CD4-positive, alpha-beta T cell treated with Interleukin-4 for 4 hours (primary cell): ENCODE data around the gene WASF2.
A peak's percentile ranks its signal among the peaks of the same experiment; 100 is the strongest.

ENCODE experiments used
- DNase-seq: peaks from one replicate; pipeline ENCODE4 v3.0.0-alpha.2; 2020

The WASF2 gene

DNA sequence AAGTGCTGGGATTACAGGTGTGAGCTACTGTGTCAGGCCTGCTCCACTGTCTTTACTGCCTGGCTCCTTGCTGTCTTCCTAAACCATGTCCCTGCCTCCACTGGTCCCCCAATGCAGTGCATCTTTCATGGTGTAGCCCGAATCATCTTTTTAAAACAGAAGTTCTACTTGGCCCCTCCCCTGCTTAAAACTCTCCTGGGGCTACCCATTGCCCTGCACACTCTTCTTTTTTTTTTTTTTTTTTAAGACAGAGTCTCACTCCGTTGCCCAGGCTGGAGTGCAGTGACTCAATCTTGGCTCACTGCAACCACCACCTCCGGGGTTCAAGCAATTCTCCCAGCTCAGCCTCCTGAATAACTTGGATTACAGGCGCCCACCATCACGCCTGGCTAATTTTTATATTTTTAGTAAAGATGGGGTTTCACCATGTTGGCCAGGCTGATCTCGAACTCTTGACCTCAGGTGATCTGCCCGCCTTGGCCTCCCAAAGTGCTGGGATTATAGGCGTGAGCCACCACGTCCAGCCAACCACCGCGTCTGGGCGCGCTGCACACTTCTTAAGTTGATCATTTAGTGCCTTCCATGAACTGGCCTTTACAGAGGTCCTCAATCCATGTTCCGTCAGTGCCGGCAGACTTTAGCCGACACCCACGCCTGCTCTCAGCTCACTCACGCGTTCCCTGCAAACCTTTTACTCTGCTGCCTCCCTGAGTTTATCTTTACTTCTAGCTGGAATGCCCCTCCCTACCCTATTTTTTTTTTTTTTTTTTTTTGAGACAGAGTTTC, 117.8 kb downstream of the WASF2 start:
- no peak for DNase-seq

DNA sequence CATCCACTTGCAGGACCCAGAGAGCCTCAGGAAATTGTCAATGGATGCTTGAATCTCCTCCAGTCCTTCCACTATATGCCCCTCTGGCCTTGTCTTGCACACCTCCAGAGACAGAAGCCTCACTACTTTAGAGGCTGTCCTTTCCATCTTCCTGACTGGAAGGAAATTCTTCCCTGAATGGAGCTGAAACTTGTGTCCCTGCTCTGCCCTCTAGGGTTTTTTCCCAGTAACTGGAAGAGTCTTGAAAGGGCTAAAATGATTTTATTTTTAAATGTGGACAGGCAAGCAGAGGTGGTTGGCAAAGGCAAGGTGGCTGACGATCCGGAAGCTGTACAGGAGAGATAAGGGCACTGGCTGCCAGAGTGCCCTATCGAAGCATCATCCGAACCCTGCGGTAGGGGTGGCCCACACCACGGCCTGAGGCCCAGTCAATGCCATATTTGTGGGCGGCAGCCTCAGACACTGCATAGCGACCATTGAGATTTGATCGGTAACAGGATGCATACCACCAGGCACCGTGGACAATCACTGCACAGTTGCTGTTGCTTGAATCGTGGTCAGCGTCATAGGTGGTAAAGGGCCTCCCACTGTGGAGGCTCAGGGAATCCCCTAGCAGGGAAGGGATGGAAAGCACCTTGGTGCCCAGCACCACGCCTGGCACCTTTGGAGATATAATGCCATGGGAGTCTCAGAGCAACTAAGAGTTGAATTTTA, 120.9 kb downstream of the WASF2 start:
- DNase-seq = no peak

DNA sequence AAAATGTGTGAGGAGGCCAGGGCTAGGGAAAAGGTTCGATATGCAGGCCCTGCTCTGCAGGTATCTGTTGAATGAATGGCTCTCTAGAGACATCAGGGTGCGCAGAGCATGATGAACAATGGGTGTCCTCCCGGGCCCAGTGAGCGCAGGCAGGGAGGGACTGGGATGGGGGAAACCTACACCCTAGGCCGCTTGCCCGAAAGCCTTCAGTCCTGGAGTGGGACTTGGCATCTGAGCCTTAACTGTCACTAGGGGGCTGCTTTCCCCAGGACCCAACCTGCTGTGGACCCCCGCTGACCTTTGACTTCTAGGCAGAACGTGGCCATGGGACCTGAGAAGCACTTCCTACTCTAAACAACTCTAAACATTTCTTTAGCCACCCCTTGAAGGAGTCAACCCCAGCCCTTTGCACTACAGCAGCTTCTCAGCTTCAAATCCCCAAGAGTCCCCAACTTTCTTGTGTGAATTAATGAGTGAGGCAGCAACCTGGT, 122.8 kb downstream of the WASF2 start:
- no peak for DNase-seq

DNA sequence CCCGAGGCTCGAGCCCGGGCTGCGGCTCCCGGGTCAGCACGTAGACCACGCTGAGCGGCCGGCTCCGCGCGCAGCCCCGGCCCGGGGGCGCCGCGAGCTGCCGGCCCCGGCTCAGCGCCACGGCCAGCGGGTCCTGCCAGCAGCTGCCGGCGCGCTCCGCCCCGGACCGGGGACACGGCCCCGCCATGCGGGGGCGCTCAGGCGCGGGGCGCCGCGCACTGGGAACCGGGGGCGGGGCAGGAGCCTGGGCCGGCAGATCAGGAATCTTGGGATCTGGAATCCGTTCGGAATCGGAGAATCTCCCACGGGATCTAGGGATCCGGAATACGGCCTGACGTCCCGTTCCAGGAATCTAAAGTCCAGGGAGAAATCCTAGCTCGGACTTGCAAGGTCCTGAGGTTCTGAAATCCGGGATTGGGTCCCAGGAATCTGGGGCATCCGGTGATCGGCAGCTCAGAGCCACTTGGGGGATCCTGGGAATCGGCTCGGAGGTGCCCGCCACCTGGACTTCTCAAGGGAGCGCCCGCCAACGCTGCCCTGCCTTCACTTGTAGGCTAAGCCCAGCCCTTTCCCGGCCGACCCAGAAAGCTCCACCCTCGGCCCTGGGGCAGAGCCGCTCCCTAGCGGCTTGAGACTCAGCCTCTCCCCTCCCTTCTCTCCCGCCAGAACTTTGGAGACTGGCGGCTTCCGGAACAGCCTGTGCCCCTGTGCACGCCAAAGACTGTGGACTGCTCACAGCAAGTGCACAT, 123.4 kb downstream of the WASF2 start, which contains the start of gene MAP3K6:
Gene MAP3K6 (minus strand): TSS at position 551 of the 749 bp plus-strand sequence. CDS start 364 bp downstream, at position 187.
- no peak for DNase-seq

DNA sequence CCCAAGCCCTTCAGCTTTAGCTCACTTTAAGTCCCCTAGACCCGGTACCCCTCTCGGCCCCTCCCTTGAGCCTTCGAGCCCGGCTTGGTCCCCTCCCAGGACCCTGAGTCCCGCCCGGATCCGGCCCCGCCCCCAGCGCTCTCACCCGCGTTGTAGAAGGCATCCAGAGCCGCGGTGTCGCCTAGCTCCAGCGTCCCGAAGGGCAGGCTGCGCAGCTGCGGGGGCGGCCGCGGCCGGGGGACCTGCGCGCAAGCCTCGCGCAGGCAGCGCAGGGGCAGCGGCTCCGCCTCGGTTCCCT, 123.9 kb downstream of the WASF2 start:
- DNase-seq = peak; percentile 62

DNA sequence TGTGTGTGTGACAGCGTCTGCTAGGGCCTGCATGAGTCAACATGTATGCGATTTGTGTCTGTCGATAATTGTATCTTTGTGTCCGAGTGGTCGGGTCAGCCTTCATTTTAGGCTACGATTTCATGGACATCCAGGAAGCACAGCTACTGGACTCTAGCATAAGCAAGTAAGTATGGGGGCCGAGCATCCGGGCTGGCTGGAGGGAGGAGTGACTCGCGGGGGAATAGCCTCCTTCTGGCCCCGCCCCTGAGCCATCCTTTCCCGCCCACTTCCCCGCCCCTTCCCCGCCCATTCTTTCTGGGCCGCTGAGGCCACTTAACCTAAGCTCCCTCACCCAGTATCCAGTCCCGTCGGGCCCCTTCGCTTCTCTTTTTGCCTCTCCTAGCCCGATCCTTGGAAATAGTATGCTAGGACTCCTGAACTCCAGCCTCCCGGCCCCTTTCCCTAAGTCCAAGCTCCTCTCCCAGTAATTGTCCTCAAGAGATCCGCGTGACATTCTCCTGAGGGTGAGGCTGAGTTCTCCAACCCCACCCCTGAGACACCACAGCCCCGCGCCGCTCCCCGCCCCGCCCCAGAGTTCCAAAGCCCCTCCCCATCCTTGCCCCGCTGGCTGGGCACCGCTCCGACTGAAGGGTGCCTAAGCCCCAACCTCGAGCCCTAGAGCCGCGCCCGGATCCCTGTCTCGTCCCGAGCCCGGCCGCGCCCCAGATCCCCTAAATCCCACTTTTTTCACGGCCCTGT, 124.4 kb downstream of the WASF2 start:
- DNase-seq = peak; percentile 70

DNA sequence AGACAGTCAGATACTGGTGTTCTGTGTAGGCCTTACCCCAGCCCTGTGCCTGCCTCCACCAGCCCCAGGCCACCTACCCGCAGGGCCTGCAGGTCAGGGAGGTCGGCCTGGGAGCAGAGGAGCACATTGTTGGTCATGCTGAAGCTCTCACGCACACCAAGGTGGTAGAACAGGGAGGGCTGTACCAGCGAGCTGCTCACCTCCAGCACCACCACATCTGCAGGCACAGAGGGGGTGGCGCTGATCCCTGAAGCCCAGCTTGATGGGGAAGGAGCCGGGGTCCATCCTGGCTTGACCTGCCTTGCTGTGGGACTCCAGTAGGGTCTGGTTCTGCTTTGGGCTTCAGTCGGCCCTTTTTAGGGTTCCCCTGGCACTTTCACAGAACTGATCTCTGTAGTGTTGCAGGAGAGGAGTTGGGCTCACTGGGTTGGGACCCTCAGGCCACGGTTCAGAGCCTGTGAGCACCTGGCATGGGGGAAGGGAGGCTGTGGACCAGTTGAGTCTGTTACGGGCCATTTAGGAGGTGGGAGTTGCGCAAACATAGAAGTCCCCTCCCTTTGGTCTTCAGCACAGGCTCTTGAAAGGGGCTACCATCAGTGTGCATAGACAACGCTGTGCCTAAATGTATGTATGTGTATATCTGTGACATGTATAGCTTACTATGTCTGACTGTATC, 125.1 kb downstream of the WASF2 start:
- DNase-seq = no peak

DNA sequence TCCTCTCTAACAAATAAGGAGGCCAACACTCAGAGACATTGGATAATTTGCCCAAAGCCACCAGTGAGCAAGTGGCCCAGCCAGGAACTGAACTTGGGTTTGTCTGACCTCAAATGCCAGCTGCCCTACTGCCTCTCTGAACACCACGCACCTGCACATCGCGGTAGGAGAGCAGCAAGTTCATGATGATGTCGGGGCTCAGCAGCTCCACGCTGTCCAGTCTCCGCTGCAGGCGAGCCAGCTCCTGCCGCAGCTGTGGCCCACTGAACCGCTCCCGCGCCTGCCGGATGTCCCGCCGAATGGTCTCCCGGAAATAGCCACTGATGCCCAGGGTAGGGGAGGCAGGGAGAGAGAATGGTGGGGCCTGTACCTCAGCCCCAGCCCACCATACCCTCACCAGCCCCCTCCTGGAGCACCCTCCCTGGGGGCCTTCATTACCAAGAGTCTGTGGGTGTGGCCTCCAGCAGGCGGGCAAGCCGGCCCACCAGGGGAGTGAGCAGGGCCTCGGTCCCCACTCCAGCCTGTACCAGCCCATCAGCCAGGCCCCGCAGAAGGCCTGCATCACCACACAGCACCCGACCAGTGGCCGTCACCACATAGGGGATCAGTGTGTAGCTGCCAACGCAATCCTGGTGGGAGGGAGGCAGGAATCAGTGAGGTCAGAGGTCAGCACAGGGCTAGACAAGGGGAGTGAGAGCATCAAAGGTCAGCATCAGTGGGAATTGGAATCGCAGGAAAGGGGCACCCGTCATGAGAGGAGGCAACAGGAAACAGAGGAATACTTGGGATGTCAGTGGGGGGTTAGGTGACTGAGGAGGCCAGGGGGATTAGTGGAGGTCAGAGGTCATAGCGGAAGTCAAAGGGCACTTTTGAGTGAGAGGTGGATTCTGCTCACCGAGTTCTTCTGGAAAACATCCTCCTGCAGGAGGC, 125.9 kb downstream of the WASF2 start:
- no peak for DNase-seq

DNA sequence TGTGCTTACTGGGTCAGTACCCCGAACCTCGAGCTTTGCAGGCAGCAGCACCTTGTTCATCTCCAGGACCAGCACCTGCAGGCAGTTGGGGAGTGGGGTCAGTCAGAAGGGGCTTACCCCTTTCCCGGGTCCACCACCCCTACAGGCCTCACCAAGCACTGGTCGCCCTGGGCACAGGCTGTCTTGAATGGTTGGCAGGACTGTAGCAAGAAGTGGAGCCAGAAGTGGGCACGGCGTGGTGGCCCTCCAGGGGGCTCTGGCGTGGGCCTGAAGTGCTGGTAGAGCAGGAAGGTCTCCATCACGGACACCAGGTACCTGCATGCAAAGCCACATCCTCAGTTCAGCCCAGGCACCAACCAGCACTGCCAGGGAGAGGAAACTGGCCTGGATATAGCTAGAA, 128.4 kb downstream of the WASF2 start:
- DNase-seq = no peak

DNA sequence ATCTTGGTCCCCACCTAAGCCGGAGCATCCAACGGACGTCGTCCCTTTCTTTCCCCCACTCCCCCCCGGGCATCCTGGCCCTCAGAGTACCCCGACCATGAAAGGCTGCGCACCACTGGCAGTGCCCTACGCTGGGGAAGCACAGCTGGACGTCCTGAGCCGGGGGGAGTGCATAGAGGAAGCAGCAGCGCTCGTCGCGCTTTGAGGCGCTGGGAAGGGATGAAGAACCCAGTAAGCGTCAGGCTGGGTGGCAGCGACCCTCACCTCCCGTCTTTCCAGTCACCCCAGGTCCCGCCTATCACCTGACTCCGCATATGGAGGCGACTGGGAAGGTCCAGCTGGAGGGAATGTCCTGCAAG, 128.9 kb downstream of the WASF2 start:
- DNase-seq = no peak

DNA sequence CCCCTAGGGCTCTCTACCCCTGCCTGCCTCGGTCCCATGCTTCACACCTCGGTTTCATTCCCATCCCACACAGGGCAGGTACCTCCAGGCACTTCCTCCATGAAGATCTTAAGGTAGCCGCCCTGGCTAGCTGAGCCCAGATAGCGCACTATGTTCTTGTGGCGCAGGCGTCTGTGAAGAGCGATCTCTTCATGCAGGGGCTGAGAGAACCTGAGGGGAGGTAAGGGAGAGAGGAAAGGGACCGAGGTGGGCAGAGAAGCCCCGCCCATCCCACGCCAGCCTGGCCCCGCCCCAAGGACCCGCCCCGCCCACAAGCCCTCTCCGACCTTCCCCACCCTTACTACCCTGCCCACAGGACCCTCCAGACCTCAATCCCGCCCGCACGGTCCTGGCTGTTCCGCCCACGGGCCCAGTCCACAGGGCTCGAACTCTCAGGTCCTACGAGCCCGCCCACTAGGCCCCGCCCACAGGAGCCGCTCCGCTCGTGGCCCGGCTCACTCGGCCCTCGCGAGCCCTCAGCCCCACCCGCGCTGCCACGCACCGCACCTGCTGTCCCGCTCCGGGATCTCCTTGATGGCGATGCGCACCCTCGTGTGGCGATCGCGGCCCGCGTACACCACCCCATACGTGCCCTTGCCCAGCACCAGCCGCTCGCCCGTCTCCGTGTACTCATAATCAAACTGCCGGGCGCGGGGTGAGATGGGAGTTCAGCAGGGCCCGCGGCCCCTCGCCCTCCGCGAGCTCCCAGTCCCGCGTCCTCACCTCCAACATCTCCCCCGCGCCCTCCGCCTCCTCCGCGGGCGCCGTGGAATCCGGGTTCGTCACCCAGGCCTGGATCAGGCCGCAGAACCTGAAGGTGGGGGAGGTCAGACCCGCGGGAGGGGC, 129.6 kb downstream of the WASF2 start:
- no peak for DNase-seq

DNA sequence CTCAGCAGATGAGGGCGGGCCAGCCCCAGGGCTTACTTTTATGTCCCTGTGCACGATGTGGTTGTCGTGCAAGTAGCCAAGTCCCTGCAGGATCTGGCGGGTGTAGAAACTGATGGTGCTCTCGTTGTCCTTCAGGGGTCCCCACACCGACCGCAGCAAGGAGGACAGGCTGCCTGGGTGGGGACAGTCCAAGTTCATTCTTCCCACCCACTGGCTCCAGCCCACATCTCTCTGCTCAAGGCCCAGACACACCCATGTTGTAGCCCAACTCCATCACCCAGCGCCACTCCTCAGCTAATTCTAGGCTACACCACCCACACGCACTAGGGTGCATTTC, 130.2 kb downstream of the WASF2 start:
- DNase-seq = no peak

DNA sequence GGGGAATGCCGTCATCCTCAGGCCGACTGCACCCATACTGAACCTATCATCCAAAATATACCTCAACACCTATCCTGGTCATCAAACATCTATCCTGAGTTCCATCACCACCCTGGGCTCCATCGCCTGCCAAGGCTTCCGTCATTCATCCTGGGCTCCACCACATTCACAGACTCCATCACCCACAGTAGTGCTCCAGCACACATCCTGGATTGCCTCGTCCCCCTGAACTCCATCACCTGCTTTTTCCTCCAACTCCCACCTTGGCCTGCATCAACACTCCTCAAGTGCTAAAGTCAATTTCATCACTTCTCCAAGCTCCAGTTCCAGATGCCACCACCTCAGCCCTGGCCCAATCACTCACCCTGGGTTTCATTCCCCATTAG, 131.0 kb downstream of the WASF2 start:
- DNase-seq = no peak

DNA sequence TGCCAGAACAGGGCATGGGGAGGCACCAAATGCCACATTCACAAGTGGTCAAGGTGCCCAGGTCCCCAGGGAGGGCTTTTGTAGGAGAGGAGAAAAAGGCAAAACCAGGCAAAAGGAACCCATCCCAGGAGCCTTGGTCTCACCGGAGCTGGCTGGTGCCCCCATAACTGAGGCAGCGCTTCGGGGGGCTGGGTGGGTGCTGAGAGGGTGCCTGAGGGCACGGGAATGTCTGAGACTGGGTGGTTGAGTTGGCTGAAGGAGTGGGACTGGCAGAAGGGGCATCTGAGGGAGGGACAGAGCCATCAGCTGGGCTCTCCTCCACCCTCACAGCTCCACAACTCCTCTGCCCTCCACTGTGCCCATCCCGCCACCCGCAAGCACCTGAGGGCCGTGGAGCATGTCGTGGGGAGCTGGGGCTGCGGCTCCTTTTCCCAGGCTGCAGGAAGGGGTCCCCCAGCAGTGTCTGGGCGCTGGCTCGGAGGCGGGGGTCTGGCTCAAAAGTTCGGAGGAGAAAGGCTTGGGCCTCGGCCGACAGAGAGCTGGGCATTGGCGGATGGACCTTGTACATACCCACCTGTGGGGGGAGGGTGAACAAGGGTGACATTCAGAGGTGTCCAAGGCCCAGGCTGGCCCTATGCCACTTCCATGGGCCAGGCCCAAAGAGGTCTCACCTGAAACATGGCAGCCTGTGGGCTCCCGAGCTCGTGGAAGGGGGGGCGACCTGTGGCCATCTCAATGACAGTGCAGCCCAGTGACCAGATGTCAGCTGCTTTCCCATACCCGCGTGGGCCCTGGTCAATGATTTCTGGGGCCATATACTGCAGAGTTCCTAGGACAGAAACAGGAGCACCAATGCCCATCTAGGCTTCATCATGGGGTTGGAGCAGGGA, 131.7 kb downstream of the WASF2 start:
- no peak for DNase-seq

DNA sequence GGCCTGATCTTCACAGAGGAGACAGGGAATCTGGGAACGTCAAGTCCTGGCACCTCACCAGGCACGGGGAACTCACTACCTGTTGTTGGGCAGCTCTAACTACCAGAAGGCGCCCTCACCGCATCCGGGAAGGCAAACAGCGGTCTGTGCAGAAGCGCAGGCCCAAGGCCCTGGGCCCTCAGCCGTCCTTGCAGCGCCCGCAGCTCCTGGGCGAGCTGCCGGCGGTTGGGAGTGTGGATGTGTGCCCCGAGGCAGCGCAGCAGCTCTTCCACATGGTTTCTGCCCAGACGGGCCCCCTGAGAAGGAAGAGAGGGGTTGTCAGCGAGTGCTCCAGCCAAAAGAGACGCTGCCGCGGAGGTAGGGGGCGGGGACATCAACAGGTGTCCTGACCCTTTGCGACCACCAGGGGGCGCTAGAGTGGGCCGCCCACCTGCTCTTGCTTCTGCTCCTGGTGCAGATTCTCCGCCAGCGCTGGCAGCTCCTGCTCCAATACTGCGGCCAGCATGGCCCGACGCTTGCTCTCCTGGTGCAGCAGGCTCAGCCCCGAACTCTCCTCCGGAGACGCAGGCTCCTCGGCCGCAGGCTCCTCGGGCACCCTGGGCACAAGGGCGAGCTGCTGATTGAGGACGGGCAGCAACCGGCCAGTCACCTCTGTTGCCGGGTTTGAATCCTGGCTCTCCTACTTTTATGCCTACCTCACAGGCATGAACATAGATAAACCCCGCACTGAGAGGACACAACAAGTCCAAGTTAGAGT, 132.5 kb downstream of the WASF2 start:
- peak; percentile 75 for DNase-seq

DNA sequence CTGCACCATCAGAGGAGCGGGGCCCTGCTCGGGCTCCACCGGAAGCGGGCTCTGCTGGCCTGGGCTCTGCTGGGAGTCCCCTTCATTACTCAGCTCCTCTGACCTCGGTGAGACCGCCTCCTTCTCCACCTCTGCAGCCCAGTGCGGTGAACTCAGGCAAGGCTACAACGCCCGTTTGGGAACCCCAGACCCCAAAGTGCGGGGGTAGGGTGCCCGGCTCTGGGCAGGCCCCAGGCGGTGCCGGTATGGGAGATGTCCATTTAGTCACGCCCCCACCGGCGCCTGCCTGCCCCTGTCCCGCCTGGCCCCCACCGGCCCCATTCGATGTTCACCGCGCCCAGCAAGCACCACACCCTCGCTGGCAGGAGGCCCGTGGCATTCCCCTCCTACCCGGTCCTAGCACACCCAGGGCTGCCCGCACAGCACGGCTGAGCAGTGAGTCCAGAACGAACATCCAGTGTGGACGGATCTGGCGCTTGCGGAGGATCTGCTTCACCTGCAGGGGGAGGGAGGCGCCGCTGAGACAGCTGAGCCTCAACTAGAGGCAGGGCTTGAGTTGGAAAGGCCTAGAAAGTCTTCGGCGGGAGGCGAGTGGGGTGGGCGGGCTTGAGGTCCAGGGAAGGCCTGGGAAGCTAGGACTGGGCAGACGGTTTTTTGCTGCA, 133.2 kb downstream of the WASF2 start:
- peak; percentile 54 for DNase-seq

DNA sequence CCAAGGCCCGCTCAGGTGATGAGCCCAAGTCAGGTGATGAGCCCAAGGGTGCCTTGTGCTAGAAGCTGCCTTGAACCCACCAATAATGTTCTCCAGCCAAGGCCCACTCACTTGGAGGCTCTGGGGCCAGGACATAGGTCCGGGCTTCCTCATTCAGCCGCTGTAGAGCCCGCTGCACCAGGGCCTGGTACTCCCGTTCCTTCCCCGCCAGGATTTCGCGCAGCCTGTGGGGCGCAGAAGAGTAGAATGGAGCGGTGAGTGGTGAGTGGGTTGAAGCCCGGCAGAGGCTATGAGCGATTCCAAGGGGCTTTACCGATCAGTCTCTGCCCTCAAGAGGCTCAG, 133.7 kb downstream of the WASF2 start:
- DNase-seq = no peak

DNA sequence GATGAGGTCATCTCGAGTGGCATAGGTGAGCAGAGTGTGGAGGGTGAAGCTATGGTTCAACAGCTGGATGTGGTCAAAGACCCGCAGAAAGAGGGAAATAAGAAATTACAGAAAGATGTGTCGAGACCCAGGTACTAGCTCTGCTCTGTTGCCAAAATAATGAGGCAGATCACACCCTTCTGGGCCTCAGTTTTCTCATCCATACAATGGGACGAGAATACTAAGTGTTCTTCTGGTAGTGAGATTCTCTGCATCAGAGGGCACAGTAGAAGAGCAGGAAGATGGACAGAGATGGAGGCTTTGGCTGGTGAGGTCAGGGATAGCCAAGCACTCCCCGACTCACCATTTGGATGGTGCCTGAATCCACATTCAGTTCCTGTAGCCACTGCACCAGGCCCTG, 134.3 kb downstream of the WASF2 start:
- no peak for DNase-seq
